Karpas-422 (cell line): ENCODE measurements around the gene GOLGA6B. TPM values are rescaled to one million over a fixed set of nuclear protein-coding genes. Genes with fewer than 3 reads are reported as not detected.
"Not testable (repeated sequence)": the region's sequence is repeated elsewhere in the genome, so short reads cannot be mapped to it uniquely, and the experiment has no call there.

ENCODE experiments used
- DNase-seq: peaks from one replicate; pipeline ENCODE4 v3.0.0-alpha.2; 2015
- H2AFZ ChIP-seq: fragments of 200-600 bp; sonication (generic); 2 replicates; pipeline ENCODE4 v1.6.1; 2014; ENCODE audit warnings: antibody characterized with exemption, low read length, mixed read lengths
- H3K27ac ChIP-seq: fragments of 200-600 bp; sonication (generic); 2 replicates; pipeline ENCODE4 v1.5.1; 2014; ENCODE audit warnings: mild to moderate bottlenecking, low read length, moderate library complexity
- H3K27me3 ChIP-seq: fragments of 200-600 bp; sonication (generic); 2 replicates; pipeline ENCODE4 v1.6.1; 2014; ENCODE audit warnings: low read length, mixed read lengths
- H3K36me3 ChIP-seq: fragments of 200-600 bp; sonication (generic); 2 replicates; pipeline ENCODE4 v1.6.1; 2014; ENCODE audit warnings: low read length, mixed read lengths; ENCODE audit not compliant: insufficient read depth
- H3K4me1 ChIP-seq: fragments of 200-600 bp; sonication (generic); 2 replicates; pipeline ENCODE4 v1.6.1; 2014; ENCODE audit warnings: mild to moderate bottlenecking, low read length, mixed read lengths
- H3K4me2 ChIP-seq: fragments of 200-600 bp; sonication (generic); 2 replicates; pipeline ENCODE4 v1.6.1; 2014; ENCODE audit warnings: low read length, low read depth, mild to moderate bottlenecking; ENCODE audit not compliant: poor library complexity, severe bottlenecking
- H3K4me3 ChIP-seq: fragments of 200-600 bp; sonication (generic); 2 replicates; pipeline ENCODE4 v1.5.1; 2014; ENCODE audit warnings: mild to moderate bottlenecking, antibody characterized with exemption, low read length, mixed read lengths
- H3K79me2 ChIP-seq: fragments of 200-600 bp; sonication (generic); 2 replicates; pipeline ENCODE4 v1.6.1; 2014; ENCODE audit warnings: mild to moderate bottlenecking, low read length, mixed read lengths
- H3K9ac ChIP-seq: fragments of 200-600 bp; sonication (generic); 2 replicates; pipeline ENCODE4 v1.6.0; 2014; ENCODE audit warnings: low read length
- H3K9me2 ChIP-seq: fragments of 200-600 bp; sonication (generic), shearing (Covaris generic); replicated peaks from 2 replicates; pipeline ENCODE4 v1.6.0; 2014; ENCODE audit warnings: mild to moderate bottlenecking, low read length, moderate library complexity; ENCODE audit not compliant: insufficient read depth
- H3K9me3 ChIP-seq: fragments of 300-700, 200-600 bp; sonication (generic); 2 replicates; pipeline ENCODE4 v1.6.1; 2014; ENCODE audit warnings: low read length, mixed read lengths
- H4K20me1 ChIP-seq: fragments of 200-600 bp; sonication (generic); 2 replicates; pipeline ENCODE4 v1.6.1; 2014; ENCODE audit warnings: mild to moderate bottlenecking, antibody characterized with exemption, low read length, low read depth; ENCODE audit not compliant: insufficient read depth
- total RNA-seq: library from RNA; depleted of rRNA; stranded (reverse); fragments of >200 nt; shearing (Covaris generic); gene quantifications from 2 replicates; pipeline ENCODE4 v1.2.3, GENCODE V29; 2014; ENCODE audit warnings: low replicate concordance

GOLGA6B gene
- total RNA-seq, 1 experiment from 2014 or later = not detected

- not testable (repeated sequence) for H3K27me3 ChIP-seq, H2AFZ ChIP-seq, DNase-seq, H3K9ac ChIP-seq, H3K27ac ChIP-seq, H3K9me3 ChIP-seq, H3K4me1 ChIP-seq, H3K4me3 ChIP-seq, H3K9me2 ChIP-seq, H4K20me1 ChIP-seq, H3K79me2 ChIP-seq, H3K4me2 ChIP-seq, H3K36me3 ChIP-seq
These were observed 30.6 kb upstream of the GOLGA6B start for GRCh38 chr15:72623854-72624253.

GRCh38 chr15:72626153-72626552, 28.3 kb upstream of the GOLGA6B start:
- not testable (repeated sequence) for H3K4me3 ChIP-seq, H2AFZ ChIP-seq, H3K79me2 ChIP-seq, H3K36me3 ChIP-seq, H3K9me2 ChIP-seq, H3K27ac ChIP-seq, H4K20me1 ChIP-seq, H3K4me1 ChIP-seq, H3K4me2 ChIP-seq, H3K9ac ChIP-seq, H3K9me3 ChIP-seq, H3K27me3 ChIP-seq
- peak; percentile 7 for DNase-seq

- DNase-seq = peak; percentile 61
- not testable (repeated sequence) for H3K27me3 ChIP-seq, H3K4me2 ChIP-seq, H3K9ac ChIP-seq, H4K20me1 ChIP-seq, H3K4me1 ChIP-seq, H3K4me3 ChIP-seq, H3K27ac ChIP-seq, H2AFZ ChIP-seq, H3K9me3 ChIP-seq, H3K36me3 ChIP-seq, H3K79me2 ChIP-seq, H3K9me2 ChIP-seq
These were observed 26.0 kb upstream of the GOLGA6B start for GRCh38 chr15:72628249-72629067.

- not testable (repeated sequence) for H3K4me3 ChIP-seq, H2AFZ ChIP-seq, H3K36me3 ChIP-seq, H3K27me3 ChIP-seq, H3K9ac ChIP-seq, H4K20me1 ChIP-seq, H3K9me3 ChIP-seq, H3K4me1 ChIP-seq, H3K9me2 ChIP-seq, H3K79me2 ChIP-seq, H3K4me2 ChIP-seq, H3K27ac ChIP-seq
- peak; percentile 19 for DNase-seq
These were observed 25.4 kb upstream of the GOLGA6B start for GRCh38 chr15:72629068-72629570.

GRCh38 chr15:72636519-72637282, 17.8 kb upstream of the GOLGA6B start:
- not testable (repeated sequence) for H3K4me2 ChIP-seq, H4K20me1 ChIP-seq, H3K79me2 ChIP-seq, H3K4me1 ChIP-seq, H3K36me3 ChIP-seq, H3K4me3 ChIP-seq, H3K9ac ChIP-seq, H2AFZ ChIP-seq, H3K27me3 ChIP-seq, H3K9me2 ChIP-seq, H3K9me3 ChIP-seq, H3K27ac ChIP-seq
- peak; percentile 83 for DNase-seq

- H2AFZ ChIP-seq, H3K9me2 ChIP-seq, H3K4me3 ChIP-seq, H3K27ac ChIP-seq, H3K79me2 ChIP-seq, H3K4me1 ChIP-seq, H3K9ac ChIP-seq, H3K9me3 ChIP-seq, H4K20me1 ChIP-seq, H3K27me3 ChIP-seq, DNase-seq, H3K4me2 ChIP-seq, H3K36me3 ChIP-seq: not testable (repeated sequence)
These were observed 14.6 kb upstream of the GOLGA6B start for GRCh38 chr15:72639759-72640483.

GRCh38 chr15:72642271-72642670, 12.2 kb upstream of the GOLGA6B start:
- H3K27me3 ChIP-seq, H3K9me3 ChIP-seq, H4K20me1 ChIP-seq, H3K27ac ChIP-seq, DNase-seq, H3K4me1 ChIP-seq, H3K9me2 ChIP-seq, H2AFZ ChIP-seq, H3K4me3 ChIP-seq, H3K36me3 ChIP-seq, H3K79me2 ChIP-seq, H3K4me2 ChIP-seq, H3K9ac ChIP-seq: not testable (repeated sequence)

- not testable (repeated sequence) for H3K4me1 ChIP-seq, DNase-seq, H3K9me3 ChIP-seq, H4K20me1 ChIP-seq, H3K9ac ChIP-seq, H3K27ac ChIP-seq, H3K4me3 ChIP-seq, H3K4me2 ChIP-seq, H3K9me2 ChIP-seq, H3K27me3 ChIP-seq, H3K36me3 ChIP-seq, H3K79me2 ChIP-seq, H2AFZ ChIP-seq
These were observed 5.8 kb upstream of the GOLGA6B start for GRCh38 chr15:72648631-72649253.
